Mucosa of rectum (tissue), 2 donors: ENCODE results near the gene GPA33.

ENCODE experiments used
- H3K27ac ChIP-seq, 2 donors: one replicate each; pipeline ENCODE4 v1.7.0; 2013; ENCODE audit warnings: inconsistent platforms in 2 of 2, low read depth in 2 of 2, low read length in 2 of 2
- H3K27me3 ChIP-seq, 2 donors: one replicate each; pipeline ENCODE4 v1.7.0; 2013; ENCODE audit warnings: low read length in 2 of 2; ENCODE audit not compliant: control insufficient read depth in 2 of 2, insufficient read depth in 2 of 2
- H3K36me3 ChIP-seq, 2 donors: one replicate each; pipeline ENCODE4 v1.7.0; 2013; ENCODE audit warnings: low read length in 2 of 2; ENCODE audit not compliant: control insufficient read depth in 2 of 2, insufficient read depth in 2 of 2
- H3K4me1 ChIP-seq, 2 donors: one replicate each; pipeline ENCODE4 v1.7.0; 2013; ENCODE audit warnings: low read length in 2 of 2, mild to moderate bottlenecking in 1 of 2; ENCODE audit not compliant: control insufficient read depth in 2 of 2, insufficient read depth in 2 of 2
- H3K4me3 ChIP-seq, 2 donors: one replicate each; pipeline ENCODE4 v1.7.0; 2013; ENCODE audit warnings: low read length in 2 of 2
- H3K9ac ChIP-seq, 2 donors: one replicate each; pipeline ENCODE4 v1.7.0; 2013; ENCODE audit warnings: low read length in 2 of 2, low read depth in 1 of 2, mild to moderate bottlenecking in 1 of 2
- H3K9me3 ChIP-seq, 2 donors: one replicate each; pipeline ENCODE4 v1.7.0; 2013; ENCODE audit warnings: low read length in 2 of 2; ENCODE audit not compliant: control insufficient read depth in 2 of 2
- donor health status: healthy.
- donor health status: Normal muscosa, but diverticular disease.

The GPA33 gene

GRCh38 chr1:167105271-167106118 is 15.3 kb upstream of the GPA33 start:
- H3K9ac ChIP-seq, result no peak overlapping the region
- no peak overlapping the region for H3K4me3 ChIP-seq
- peaks cover 2 to 15% of the 10 kb centered on the region in 2 donors for H3K4me1 ChIP-seq
- H3K36me3 ChIP-seq, result no peaks in the 10 kb centered on the region
- no peaks in the 10 kb centered on the region for H3K9me3 ChIP-seq
- no peaks in the 10 kb centered on the region for H3K27me3 ChIP-seq
- no peak overlapping the region for H3K27ac ChIP-seq

DNA sequence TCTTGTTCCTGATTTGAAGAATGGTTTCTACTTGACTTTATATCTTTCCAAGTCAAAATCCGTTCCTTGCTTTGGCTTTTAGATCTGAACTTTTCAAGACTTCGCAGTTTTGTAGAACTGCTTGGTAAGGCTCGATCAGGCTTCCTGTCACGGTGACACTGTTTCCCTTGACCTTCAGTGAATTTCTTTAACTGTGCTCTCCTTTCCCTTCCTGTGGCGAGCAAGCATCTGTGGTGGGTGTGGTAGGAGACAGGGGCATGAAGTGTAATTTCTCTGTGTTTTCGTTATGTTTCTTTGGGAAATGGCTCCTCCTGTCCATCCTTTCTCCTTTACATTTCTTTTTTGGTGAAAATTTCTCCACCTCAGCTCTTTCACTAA is 14.1 kb upstream of the GPA33 start:
- Histone ChIP-seq H3K9me3 (no peaks in the 10 kb centered on the region), H3K27ac (no peak overlapping the region), H3K4me3 (no peak overlapping the region), H3K9ac (no peak overlapping the region), H3K27me3 (no peaks in the 10 kb centered on the region), H3K36me3 (no peaks in the 10 kb centered on the region), H3K4me1 (peaks cover 6 to 13% of the 10 kb centered on the region in 2 donors)

GRCh38 chr1:167102906-167103573 is 12.9 kb upstream of the GPA33 start:
- H3K4me3 ChIP-seq, result no peak overlapping the region
- H3K27me3 ChIP-seq, result no peaks in the 10 kb centered on the region
- no peaks in the 10 kb centered on the region for H3K36me3 ChIP-seq
- no peaks in the 10 kb centered on the region for H3K9me3 ChIP-seq
- peaks cover 6 to 10% of the 10 kb centered on the region in 2 donors for H3K4me1 ChIP-seq
- H3K27ac ChIP-seq, result no peak overlapping the region
- H3K9ac ChIP-seq, result no peak overlapping the region

- no peaks in the 10 kb centered on the region for H3K36me3 ChIP-seq
- no peak overlapping the region for H3K9ac ChIP-seq
- no peak overlapping the region for H3K4me3 ChIP-seq
- H3K9me3 ChIP-seq, result no peaks in the 10 kb centered on the region
- H3K27me3 ChIP-seq, result no peaks in the 10 kb centered on the region
- H3K27ac ChIP-seq, result no peak overlapping the region
- H3K4me1 ChIP-seq, result peaks cover 6 to 10% of the 10 kb centered on the region in 2 donors
Observed at GRCh38 chr1:167101754-167102153, 11.6 kb upstream of the GPA33 start.

DNA sequence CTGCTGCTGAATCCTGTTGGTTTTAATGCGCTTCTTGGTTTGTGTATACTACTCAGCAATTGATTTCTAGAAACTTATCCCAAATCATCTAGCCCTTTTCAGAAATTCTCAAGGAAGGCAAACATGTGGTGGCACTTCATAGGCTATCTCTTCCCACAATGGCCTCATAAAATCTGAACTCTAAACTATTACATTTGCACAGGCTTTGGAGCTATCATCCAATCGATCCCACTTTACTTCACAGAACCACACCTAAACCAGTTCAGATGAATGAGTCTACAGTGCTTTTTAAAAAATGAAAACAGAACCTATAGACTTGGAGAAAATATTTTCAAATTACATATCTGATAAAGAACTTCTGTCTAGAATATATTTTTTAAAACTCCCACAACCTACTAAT is 10.6 kb upstream of the GPA33 start:
- no peaks in the 10 kb centered on the region for H3K36me3 ChIP-seq
- H3K27me3 ChIP-seq, result no peaks in the 10 kb centered on the region
- H3K9ac ChIP-seq, result no peak overlapping the region
- H3K27ac ChIP-seq, result peak overlapping the region; percentile 35 to 54
- no peaks in the 10 kb centered on the region for H3K9me3 ChIP-seq
- peaks cover 6 to 10% of the 10 kb centered on the region in 2 donors for H3K4me1 ChIP-seq
- H3K4me3 ChIP-seq, result no peak overlapping the region

GRCh38 chr1:167099851-167100250 is 9.7 kb upstream of the GPA33 start:
- H3K4me3 ChIP-seq, result no peak overlapping the region
- H3K27me3 ChIP-seq, result no peaks in the 10 kb centered on the region
- no peak overlapping the region for H3K9ac ChIP-seq
- H3K27ac ChIP-seq, result no peak overlapping the region
- H3K36me3 ChIP-seq, result no peaks in the 10 kb centered on the region
- no peaks in the 10 kb centered on the region for H3K9me3 ChIP-seq
- H3K4me1 ChIP-seq, result peaks cover 2 to 6% of the 10 kb centered on the region in 2 donors

GRCh38 chr1:167095368-167095767 is 5.2 kb upstream of the GPA33 start:
- Histone ChIP-seq H3K27me3 (no peaks in the 10 kb centered on the region), H3K9ac (no peak overlapping the region), H3K36me3 (no peaks in the 10 kb centered on the region), H3K9me3 (no peaks in the 10 kb centered on the region), H3K4me3 (no peak overlapping the region), H3K27ac (no peak overlapping the region), H3K4me1 (peaks cover 3 to 6% of the 10 kb centered on the region in 2 donors)

DNA sequence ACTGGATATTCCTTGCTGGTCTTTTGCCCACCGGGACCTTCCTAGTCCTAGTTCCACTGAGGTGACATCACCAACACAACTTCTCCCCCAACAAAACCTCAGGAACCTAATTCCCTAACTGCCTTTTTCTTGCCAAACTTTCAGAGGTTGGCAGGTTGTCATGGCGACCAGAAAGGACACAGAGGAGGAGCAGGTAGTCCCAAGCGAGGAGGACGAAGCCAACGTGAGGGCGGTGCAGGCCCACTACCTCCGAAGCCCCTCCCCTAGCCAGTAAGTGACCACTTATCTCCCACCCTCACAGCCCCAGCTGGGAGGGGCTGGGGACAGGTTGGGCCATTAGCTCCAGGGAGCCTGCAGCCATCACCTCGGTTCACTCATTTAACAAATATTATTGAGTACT is 4.5 kb upstream of the GPA33 start:
- Histone ChIP-seq H3K4me3 (no peak overlapping the region), H3K27me3 (no peaks in the 10 kb centered on the region), H3K9ac (no peak overlapping the region), H3K36me3 (no peaks in the 10 kb centered on the region), H3K27ac (no peak overlapping the region), H3K9me3 (no peaks in the 10 kb centered on the region), H3K4me1 (peaks cover 3% of the 10 kb centered on the region in 2 donors)

GRCh38 chr1:167093846-167094516 is 3.8 kb upstream of the GPA33 start, which contains the start of gene STYXL2:
Gene STYXL2, plus strand, starts transcription at chr1:167094075. Its CDS starts 775 bp downstream, at chr1:167094850.
- Histone ChIP-seq H3K4me1 (peaks cover 3% of the 10 kb centered on the region in 2 donors), H3K36me3 (no peaks in the 10 kb centered on the region), H3K9ac (no peak within 1 kb of the TSS), H3K4me3 (no peak within 1 kb of the TSS), H3K27me3 (no peaks in the 10 kb centered on the region), H3K27ac (no peak within 1 kb of the TSS), H3K9me3 (no peaks in the 10 kb centered on the region)

DNA sequence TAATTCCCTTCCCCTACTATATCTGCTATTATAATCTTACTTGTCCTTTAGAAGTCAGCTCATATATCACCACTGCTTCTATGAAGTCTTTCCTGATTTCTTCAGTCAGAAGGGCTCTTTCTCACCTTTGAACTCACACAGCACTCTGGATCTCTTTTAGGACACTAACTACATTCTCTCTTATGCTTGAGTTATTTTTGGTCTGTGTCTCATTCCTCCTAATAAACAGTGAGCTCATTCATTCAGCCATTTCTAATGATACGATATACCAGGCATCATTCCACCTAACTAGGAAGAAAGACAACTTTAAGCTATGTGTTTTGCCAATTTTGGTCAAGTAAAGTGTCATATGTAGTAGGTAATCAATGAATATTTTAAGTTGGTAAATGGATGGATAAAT is 2.5 kb upstream of the GPA33 start:
- H3K4me3 ChIP-seq, result no peak overlapping the region
- no peak overlapping the region for H3K27ac ChIP-seq
- no peak overlapping the region for H3K9ac ChIP-seq
- H3K4me1 ChIP-seq, result peaks cover 11 to 14% of the 10 kb centered on the region in 2 donors
- no peaks in the 10 kb centered on the region for H3K27me3 ChIP-seq
- no peaks in the 10 kb centered on the region for H3K9me3 ChIP-seq
- H3K36me3 ChIP-seq, result no peaks in the 10 kb centered on the region
